Stimulated activated CD4-positive, alpha-beta T cell treated with anti-CD3 and anti-CD28 coated beads, TNF-alpha, amount 100 ng/mL, for 48 hours (primary cell): ENCODE measurements around the gene ZNF662.
"Not testable (repeated sequence)": the region's sequence is repeated elsewhere in the genome, so short reads cannot be mapped to it uniquely, and the experiment has no call there.

ENCODE experiments used
- DNase-seq, 3 donors: peaks; one replicate each; pipeline ENCODE4 v3.0.0-alpha.2; 2020; ENCODE audit warnings: low read depth in 3 of 3

Gene ZNF662

DNA sequence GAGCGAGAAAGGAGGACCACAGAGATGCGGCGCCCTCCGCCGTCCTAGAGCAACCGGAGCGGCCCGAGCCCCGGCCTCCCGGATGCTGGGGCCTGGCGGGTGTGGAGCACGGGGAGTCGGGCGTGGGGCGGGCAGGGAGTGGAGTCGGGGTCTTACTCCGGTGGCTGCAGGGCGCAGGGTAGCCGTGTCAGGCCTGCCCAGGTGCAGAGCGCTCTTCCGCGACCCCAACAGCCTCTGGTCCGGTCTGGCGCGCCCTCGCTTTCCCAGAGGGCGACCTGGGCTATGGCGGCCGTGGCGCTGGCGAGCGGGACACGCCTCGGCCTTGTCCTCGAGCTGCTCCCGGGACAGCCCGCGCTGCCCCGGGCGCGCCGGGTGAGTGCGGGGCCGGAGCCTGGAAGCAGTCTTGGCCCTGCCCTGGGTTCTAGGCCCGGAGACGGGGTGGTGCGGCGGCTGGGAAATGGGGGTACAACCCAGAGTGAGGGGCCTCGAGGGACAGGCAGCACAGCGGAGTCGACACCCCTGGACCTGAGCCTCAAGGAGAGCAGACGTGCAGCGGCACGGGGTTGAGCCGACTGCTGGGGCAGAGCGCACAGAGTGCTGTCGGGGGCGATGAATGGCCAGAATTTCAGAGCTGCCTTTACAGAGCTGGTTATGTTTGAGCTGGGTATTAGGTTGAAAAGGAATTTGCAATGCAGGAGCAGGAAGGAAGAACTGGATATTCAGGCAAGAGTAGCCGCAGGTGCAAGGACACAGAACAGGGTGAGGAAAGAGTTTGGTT is at the start of gene ZNF662:
ZNF662 (plus strand) TSS at position 73 of the 778 bp plus-strand sequence. CDS start 1,973 bp downstream, outside the sequence.
- no peak for DNase-seq

GRCh38 chr3:42856544-42856943 is 49.4 kb upstream of the ZNF662 start:
- DNase-seq, result no peak

GRCh38 chr3:42864321-42864950 is 41.5 kb upstream of the ZNF662 start:
- no peak for DNase-seq

DNA sequence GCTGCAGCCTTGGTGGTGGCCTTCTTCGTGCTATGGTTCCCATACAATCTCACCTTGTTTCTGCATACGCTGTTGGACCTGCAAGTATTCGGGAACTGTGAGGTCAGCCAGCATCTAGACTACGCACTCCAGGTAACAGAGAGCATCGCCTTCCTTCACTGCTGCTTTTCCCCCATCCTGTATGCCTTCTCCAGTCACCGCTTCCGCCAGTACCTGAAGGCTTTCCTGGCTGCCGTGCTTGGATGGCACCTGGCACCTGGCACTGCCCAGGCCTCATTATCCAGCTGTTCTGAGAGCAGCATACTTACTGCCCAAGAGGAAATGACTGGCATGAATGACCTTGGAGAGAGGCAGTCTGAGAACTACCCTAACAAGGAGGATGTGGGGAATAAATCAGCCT is 40.7 kb upstream of the ZNF662 start:
- DNase-seq, result no peak

- DNase-seq, result no peak
Observed at GRCh38 chr3:42867138-42867537, 38.8 kb upstream of the ZNF662 start.

DNA sequence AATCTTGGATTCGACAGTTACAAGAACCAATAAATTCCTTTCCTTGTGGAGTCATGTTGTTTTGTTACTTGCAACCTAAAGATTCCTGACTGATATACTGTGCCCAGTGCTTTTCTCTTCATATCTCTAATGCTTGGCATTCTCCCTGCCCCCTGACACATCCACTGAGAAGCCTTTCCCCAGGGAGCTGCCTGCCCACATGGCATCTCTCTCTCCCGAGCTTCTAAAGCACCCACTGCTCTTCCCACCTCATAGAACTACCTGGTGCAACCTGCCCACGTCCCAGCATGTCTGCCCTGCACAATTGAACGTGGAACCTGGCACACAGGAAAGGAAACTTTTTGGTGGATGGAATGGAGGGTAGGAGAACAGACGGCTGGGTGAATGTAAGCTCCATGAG is 37.1 kb upstream of the ZNF662 start:
- DNase-seq, result no peak

DNA sequence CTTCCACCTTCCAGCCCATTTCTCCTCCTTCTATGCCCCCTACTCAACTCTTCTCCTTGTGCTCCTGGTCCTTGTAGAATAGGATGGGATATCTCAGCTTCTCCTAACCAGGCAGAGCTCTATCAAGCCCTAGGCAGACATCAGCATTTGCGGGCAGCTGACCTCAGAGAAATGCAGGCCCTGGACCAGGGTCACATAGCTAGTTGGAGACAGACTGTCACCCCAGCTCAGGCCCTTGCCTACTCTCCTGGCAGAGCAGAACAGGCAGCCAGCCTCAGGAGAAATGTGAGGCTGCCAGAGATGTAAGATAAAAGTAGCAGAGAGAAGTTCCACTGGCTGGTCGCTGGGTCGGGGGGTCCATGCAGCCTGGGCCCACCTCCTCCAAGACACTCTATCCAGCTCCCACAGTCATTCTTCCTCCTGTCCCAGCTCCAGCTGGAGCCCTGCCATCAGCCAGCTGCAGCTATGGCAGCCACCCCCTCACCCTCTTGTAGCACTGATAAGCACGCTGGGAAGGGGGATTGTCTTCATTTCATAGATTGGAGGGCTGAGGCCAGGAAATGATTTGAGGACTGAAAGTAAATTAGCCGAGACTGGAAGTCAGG is 34.2 kb upstream of the ZNF662 start:
- DNase-seq, result no peak

- DNase-seq, result no peak
Observed at GRCh38 chr3:42872718-42873117, 33.2 kb upstream of the ZNF662 start.

GRCh38 chr3:42873221-42873982 is 32.5 kb upstream of the ZNF662 start:
- no peak for DNase-seq

DNA sequence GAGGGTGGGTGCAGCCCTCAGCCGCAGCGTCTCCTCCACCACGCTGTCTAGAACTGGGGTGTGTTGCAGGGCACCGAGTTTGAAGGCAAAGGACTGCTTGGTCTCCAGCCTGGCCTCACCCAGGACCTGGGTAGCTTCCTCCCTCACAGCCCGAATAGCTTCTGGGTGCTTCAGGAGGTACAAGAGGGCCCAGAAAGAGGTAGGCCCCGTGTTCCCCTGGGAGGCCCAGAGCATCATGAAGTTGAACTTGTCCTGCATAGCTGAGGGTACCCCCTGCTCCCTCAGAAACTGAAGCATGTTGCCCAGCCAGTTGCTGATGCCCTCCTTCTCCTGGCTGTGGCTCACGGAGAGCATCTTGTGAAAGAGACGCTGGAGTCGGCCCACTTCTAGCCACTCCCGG is 31.2 kb upstream of the ZNF662 start:
- no peak for DNase-seq

- no peak for DNase-seq
Observed at GRCh38 chr3:42875325-42876151, 30.4 kb upstream of the ZNF662 start, which contains the start of gene CYP8B1. TSS of gene CYP8B1 (minus strand) at chr3:42875879. CDS start at chr3:42875816, 63 bp downstream.

DNA sequence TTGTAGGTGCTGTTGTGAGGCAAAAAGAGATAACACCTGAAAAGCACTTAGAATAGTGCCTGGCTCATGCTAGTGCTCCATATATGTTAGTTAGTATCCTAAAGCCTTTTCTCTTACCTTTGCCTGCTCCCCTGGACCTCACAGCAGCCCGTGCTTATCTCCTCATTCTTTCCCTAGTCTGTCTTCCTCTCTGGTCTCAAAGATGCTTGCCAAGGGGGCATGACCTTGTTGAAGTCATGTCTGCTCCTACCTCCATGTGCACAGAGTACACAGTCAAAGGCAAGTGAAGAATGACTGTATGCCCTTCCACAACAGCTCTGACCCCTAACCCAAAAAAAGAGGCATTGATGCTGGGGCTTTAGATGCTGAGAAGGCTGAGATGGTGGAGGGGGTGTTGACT is 29.5 kb upstream of the ZNF662 start:
- no peak for DNase-seq

DNA sequence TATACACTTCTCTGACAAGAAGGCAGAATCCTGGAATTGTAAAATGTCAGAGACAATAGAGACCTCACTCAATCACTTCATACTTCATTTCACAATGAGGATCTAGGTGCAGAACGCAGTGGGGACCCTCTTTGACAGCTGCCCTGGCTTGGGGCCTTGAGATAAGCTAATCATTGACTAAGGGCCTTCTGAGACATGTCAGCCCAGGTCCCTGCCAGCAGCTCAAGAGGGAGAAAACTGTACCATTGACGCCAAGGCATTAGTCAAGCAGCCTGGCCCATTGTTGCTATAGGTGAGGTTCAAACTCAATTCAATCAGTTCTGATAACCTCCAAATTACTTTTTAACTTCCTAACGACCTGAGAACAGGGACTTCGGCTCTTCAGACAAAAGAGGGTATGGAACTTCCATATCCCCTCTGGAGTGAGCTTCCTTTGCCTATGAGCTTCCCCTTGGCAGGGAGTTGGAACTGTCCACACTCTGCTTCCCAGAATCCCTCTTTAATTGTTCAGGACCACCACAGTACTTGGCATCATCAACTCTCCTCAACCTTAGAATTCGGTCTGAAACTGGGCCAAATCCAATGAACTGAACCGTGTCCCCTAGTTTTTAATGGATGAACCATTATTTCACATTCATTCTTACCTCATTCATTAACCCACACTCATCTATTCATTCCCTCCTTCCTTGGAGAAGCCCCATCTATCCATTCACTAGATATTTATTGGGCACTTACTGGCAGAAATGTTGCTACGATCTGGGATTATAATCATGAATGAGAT is 28.8 kb upstream of the ZNF662 start:
- no peak for DNase-seq

DNA sequence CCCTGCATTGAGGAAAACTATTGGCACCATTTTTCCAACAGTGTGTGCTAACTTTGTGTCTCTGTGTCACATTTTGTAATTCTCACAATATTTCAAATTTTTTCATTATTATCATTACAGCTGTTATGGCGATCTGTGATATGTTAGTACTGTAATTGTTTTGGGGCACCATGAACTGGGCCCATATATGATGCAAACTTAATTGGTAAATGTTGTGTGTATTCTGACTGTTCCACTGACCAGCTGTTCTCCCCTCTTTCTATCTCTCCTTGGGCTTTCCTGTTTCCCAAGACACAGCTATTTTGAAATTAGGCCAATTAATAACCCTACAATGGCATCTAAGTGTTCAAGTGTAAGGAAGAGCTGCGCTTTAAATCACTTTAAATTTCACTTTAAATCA is 28.1 kb upstream of the ZNF662 start:
- no peak for DNase-seq

DNA sequence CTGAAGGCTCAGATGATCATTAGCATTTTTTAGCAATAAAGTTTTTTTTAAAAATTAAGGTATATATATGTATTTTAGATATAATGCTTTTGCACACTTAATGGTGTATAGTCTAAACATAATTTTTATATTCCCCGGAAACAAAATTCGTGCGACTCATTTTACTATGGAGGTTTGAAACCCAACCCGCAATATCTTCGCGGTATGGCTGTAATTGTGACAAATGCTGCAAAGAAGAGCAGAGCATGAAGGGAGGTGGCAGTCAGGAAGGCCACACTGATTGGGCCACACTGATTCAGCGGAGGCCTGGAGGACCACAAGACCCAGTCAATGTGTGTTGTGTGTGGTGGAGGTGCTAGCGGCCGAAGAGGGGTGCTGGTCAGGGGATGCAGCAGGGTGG is 25.8 kb upstream of the ZNF662 start:
- DNase-seq, result no peak

- peak; percentile 79 to 84 (median 79) for DNase-seq
Observed at GRCh38 chr3:42880601-42881451, 25.1 kb upstream of the ZNF662 start.

DNA sequence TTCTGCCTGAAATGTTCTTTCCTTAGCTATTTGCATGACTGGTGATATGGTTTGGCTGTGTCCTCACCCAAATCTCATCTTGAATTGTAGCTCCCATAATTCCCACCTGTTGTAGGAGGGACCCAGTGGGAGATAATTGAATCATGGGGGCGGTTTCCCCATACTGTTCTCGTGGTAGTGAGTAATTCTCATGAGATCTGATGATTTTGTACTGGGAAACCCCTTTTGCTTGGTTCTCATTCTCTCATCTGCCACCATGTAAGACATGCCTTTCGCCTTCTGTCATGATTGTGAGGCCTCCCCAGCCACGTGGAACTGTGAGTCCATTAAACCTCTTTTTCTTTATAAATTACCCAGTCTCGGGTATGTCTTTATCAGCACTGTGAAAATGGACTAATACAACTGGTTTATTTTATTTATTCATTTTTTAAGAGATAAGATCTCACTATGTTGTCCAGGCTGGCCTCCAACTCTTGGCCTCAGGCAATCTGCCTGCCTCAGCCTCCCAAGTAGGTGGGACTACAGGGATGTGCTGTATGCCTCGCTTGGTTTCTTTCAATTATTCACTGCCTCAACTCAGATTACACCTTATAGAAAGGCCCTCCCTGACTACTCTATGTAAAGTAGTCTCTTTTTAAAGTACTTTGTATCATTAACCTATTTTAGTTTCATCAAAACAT is 22.6 kb upstream of the ZNF662 start:
- not testable (repeated sequence) for DNase-seq

GRCh38 chr3:42884324-42884723 is 21.6 kb upstream of the ZNF662 start:
- DNase-seq, result no peak

- no peak for DNase-seq
Observed at GRCh38 chr3:42886294-42886822, 19.6 kb upstream of the ZNF662 start.
